ENCODE data around the gene HOXB13.

Gene HOXB13

DNA sequence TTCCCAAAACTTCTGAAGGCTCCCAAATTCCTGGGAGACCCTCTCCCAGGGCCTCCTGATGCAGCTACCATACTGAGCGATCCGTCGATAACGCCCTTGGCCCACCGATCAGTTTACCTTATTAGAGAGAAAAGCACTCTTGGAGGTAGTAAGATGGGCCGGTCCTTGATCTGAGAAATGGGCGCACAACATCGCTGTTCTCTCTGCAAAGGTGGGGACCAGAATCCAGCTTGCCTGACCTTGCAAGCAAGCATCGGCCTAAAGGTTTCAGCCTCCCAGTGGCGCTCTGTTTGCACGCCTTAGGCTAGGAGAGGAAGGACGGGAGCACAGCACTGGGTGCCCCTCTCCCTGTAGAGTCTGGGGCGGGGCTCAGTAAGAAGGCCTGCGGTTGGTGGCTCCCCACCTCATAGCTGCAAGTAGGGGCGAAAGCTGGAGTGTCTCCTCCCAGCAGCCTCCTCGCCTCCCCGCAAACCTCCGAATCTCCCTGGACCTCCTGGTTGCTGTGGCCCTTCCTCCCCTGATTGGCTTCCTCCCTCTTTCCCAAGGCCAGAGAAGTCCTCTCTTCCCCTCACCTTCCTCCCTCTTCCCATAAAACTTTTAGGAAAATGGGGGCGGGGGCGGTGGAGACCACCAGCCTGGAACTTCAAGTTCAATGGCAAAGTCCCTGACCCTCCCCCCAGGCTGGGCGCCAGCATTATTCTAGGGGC lies 6.2 kb downstream of the HOXB13 start, which contains the start of gene PRAC1:
PRAC1 (minus strand) TSS at position 318 of the 707 bp plus-strand sequence; CDS start at position 192, 126 bp downstream.
- TF ChIP-seq, protein P1, sequence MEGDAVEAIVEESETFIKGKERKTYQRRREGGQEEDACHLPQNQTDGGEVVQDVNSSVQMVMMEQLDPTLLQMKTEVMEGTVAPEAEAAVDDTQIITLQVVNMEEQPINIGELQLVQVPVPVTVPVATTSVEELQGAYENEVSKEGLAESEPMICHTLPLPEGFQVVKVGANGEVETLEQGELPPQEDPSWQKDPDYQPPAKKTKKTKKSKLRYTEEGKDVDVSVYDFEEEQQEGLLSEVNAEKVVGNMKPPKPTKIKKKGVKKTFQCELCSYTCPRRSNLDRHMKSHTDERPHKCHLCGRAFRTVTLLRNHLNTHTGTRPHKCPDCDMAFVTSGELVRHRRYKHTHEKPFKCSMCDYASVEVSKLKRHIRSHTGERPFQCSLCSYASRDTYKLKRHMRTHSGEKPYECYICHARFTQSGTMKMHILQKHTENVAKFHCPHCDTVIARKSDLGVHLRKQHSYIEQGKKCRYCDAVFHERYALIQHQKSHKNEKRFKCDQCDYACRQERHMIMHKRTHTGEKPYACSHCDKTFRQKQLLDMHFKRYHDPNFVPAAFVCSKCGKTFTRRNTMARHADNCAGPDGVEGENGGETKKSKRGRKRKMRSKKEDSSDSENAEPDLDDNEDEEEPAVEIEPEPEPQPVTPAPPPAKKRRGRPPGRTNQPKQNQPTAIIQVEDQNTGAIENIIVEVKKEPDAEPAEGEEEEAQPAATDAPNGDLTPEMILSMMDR (conservative IDR thresholded peaks at IDR 0.05; ENCODE audit: low read depth, low read length), result no peak
- H3K4me3 ChIP-seq (ENCODE audit: low read length), result no peak within 1 kb of the TSS

DNA sequence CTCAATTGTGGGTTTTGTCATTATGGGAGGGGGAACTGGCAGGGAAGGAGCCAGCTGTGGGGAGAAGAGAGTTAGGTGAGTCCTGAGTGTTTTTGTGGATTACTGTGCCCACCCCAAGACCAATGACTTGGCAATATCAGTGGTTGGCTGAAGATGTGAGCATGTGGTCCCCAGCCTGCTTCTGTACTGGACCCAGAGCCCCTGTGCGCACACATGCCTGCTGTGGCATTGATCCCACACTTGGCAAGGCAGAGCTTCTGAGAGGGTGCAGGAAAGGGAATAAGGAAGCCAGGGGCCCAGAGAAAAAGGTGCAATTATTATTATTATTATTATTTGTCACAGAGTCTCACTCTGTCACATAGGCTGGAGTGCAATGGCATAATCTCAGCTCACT lies 7.5 kb downstream of the HOXB13 start:
- no peak for DNase-seq (ENCODE audit: low read depth)
- H3K4me3 ChIP-seq (ENCODE audit: low read length), result no peak overlapping the region
- TF ChIP-seq, protein P1 (conservative IDR thresholded peaks at IDR 0.05; ENCODE audit: low read depth, low read length), result no peak

More for the DNA sequence above, 6.2 kb downstream of the HOXB13 start, which contains the start of gene PRAC1:
- no peak for DNase-seq (ENCODE audit: low read depth)

DNA sequence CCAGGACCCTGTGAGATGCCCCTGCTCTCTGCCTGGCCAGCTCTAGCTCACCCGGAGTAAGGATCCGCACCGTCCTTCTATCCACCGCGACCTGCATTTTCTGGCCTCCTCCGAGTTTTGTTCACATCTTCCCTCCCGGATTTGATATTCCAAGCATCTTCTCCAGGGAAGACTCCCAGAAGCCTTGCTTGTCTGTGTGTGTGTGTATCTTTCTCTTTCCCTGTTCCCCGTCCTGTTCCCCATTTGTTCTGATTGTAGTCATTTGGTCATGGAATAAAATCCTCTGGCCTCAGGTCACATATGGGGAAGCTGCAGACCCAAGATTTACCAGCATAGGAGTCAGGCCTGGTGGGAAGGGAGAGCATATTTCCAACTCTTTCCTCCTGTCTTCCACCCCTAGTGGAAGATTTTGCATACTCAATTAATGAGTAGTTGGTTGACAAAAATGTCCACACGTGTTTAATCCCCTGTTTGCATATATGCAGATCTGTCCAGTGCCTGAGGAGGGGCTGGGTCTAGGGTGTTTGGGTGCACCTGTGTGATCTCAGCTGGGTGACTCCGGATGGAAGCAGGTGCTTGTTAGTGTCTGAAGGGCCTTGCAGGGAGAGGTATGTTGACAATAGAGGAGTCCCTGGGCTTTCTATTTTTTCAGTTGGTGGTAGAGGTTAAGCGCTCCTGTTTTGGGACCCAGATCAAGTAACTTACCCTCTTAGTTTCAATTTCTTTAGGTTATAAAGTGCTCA lies 8.1 kb downstream of the HOXB13 start:
- no peak for DNase-seq (ENCODE audit: low read depth)
- no peak overlapping the region for H3K4me3 ChIP-seq (ENCODE audit: low read length)
- TF ChIP-seq, protein P1 (conservative IDR thresholded peaks at IDR 0.05; ENCODE audit: low read depth, low read length), result no peak

DNA sequence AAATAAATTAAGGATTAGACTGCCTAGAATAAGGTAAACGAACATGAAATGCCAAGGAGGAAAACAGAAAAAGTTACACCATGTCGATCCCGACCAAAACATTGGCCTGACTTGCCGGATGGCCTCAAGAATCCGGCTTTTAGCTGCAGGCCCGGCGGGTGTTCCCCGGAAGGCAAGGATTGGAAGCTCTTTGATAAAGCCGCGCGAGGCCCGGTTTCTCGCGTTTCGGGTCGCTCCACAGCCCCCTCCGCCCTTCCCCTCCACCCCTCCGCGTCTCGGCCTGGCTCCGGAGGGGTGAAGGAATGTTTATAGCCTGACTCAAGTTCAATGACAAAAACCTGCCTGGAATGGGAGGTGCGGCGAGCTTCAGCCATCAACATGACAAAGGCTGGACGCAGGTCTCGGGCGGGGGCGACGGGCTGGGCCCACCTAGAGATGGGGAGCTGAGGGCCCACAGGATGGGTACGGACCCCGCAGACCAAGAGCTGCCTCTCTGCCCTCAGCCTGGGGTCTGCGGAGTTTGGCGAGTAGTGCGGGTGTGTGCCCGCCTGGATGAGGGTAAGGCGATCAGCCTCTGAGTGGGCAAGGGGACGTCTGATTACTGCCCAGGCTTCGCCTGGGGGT lies 8.8 kb downstream of the HOXB13 start:
- no peak for DNase-seq (ENCODE audit: low read depth)
- TF ChIP-seq, protein P1 (conservative IDR thresholded peaks at IDR 0.05; ENCODE audit: low read depth, low read length), result no peak
- H3K4me3 ChIP-seq (ENCODE audit: low read length), result no peak overlapping the region

DNA sequence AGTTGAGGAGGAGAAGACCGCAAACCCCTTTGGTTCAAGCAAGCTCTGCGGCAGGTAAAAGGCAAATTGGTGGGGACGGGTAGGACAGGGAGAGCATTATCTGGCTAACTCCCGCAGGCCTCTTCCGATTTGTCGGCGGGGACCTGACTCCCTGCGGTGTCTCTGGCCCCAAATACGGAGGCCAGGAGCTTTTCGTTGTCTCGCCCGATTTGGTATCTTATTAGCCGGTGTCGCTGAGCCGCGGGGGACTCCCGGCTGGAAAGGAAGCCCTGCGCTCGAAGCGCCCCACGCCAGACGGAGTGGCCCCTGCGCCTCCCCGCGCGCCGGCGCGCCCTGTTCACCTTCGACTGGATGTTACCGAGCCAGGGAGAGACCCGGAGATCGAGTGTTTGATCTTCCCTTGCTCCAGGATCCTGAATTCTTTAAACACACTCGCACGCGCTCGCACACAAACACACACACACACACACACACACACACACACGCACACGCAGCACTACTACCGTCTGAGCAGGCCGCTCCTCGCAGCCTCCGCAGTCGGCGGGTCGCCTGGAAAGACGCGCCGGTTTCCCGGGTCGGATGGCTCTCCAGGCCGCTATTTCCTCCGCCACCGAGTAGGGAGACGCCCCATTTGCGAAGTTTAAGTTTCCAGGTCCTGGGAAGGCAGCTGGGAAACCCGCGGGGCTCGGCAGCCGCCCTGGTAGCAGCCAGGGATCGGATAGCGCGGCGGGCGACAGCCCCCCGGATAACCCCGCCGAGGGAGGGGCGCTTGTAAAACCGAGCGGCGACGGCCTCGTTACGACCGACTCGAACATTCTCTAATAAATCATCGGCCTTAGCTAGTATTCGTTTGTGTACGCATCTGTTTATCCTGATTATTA lies 9.5 kb downstream of the HOXB13 start:
- no peak for DNase-seq (ENCODE audit: low read depth)
- no peak overlapping the region for H3K4me3 ChIP-seq (ENCODE audit: low read length)
- TF ChIP-seq, protein P1 (conservative IDR thresholded peaks at IDR 0.05; ENCODE audit: low read depth, low read length), result no peak

DNA sequence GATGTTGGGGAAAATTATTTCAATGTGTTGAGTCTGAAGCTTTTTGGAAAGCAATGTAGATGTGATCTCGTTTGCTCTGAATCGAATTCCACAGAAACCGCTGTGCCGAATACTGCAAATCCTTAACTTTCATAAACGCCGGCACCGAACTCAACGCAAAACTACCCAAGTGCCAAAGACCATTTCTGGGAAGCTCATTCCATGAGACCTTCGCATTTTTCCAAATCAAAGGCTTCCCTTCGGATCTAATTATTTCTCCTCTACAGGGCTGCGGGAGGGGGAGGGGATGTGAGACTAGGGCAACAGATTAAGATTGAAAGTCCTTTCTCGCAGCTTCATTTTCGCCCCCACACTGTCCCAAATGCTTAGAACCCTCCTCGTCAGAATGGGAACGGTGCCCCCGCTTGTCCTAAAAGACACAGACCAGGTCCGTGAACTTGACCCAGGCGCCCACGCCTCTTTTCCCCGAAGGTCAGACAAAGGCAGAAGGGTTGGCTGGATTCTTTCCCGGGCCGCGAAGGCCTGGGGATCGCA lies 10.3 kb downstream of the HOXB13 start:
- no peak for DNase-seq (ENCODE audit: low read depth)
- TF ChIP-seq, protein P1 (conservative IDR thresholded peaks at IDR 0.05; ENCODE audit: low read depth, low read length), result no peak
- no peak overlapping the region for H3K4me3 ChIP-seq (ENCODE audit: low read length)
